Heart left ventricle (tissue), 16 donors: ENCODE results near the gene EEF2K. TPM values are rescaled to one million over a fixed set of nuclear protein-coding genes. Genes with fewer than 3 reads are reported as not detected.

ENCODE experiments used
- ATAC-seq, 4 donors: fragments of 200-7000 bp; cut with Tn5 transposase; one replicate each; pipeline ENCODE4 v1.9.1; 2020 to 2022; ENCODE audit warnings: moderate library complexity in 4 of 4, mild to moderate bottlenecking in 3 of 4, moderate number of reproducible peaks in 1 of 4
- DNase-seq, 5 donors: peaks; one replicate each; pipeline ENCODE4 v3.0.0-alpha.2; 2020
- H3K27ac ChIP-seq, 12 donors: fragments of 200-600 bp; sonication (generic) in 4 of 12; one replicate each; pipeline versions ENCODE4 v1.5.0 to v1.8.0; 2016 to 2022; ENCODE audit warnings: mild to moderate bottlenecking in 2 of 12
- H3K27me3 ChIP-seq, 9 donors: fragments of 200-600 bp; sonication (generic) in 2 of 9; one replicate each; pipeline versions ENCODE4 v1.5.1 to v1.8.0; 2016 to 2022; ENCODE audit warnings: mild to moderate bottlenecking in 3 of 9
- H3K36me3 ChIP-seq, 9 donors: fragments of 200-600 bp; sonication (generic) in 2 of 9; one replicate each; pipeline versions ENCODE4 v1.5.0 to v1.8.0; 2018 to 2022; ENCODE audit warnings: mild to moderate bottlenecking in 2 of 9
- H3K4me1 ChIP-seq, 12 donors: fragments of 200-600 bp; sonication (generic) in 4 of 12; one replicate each; pipeline versions ENCODE4 v1.5.0 to v1.8.0; 2016 to 2022; ENCODE audit warnings: mild to moderate bottlenecking in 3 of 12
- H3K4me3 ChIP-seq, 12 donors: fragments of 200-600 bp; sonication (generic) in 4 of 12; one replicate each; pipeline versions ENCODE4 v1.5.0 to v1.8.0; 2017 to 2022; ENCODE audit warnings: mild to moderate bottlenecking in 9 of 12, moderate library complexity in 4 of 12
- H3K9me3 ChIP-seq, 12 donors: fragments of 200-600 bp; sonication (generic) in 4 of 12; one replicate each; pipeline versions ENCODE4 v1.5.0 to v1.8.0; 2016 to 2022; ENCODE audit warnings: mild to moderate bottlenecking in 1 of 12
- CTCF ChIP-seq, 12 donors: fragments of 200-600 bp; sonication (generic) in 4 of 12; IDR thresholded peaks; one replicate each; pipeline versions ENCODE4 v1.5.0 to v1.8.0; 2018 to 2022; ENCODE audit warnings: antibody characterized with exemption in 12 of 12, mild to moderate bottlenecking in 5 of 12
- POLR2A ChIP-seq, 2 donors: fragments of 450-650 bp; IDR thresholded peaks; one replicate each; pipeline ENCODE4 v1.6.1; 2017; ENCODE audit warnings: antibody characterized with exemption in 2 of 2, mild to moderate bottlenecking in 2 of 2, moderate library complexity in 2 of 2
- WGBS, 4 donors: extraction: QIAGEN DNeasy Blood & Tissue Kit in 2 of 4; methylation state at CpG; one replicate each; pipeline versions ENCODE4 v1.1.5 to v1.1.7; 2013 to 2018; 5-methylcytosine and 5-hydroxymethylcytosine counted together
- intact Hi-C, 10 donors: fragments of 100-400 bp; cut with DNase I; formaldehyde crosslinking; loops; one replicate each; pipeline versions ENCODE4 v1.11.1 to v1.14.2; 2022
- polyA plus RNA-seq, 2 donors: library from polyadenylated mRNA; stranded (reverse); fragments of 200-250 nt; gene quantifications; one replicate each; pipeline ENCODE4 v1.2.3, GENCODE V29; 2013
- total RNA-seq, 9 donors: library from RNA; depleted of rRNA in 2 of 9; stranded (reverse); fragments of >200 nt in 2 of 9; fragmentation: NEBNext Ultra II Directional in 3 of 9; extraction: Animal tissue kit (Norgen Biotek cat#: 25700) in 3 of 9; gene quantifications; one replicate each; pipeline versions ENCODE4 v1.1.0 to v1.2.4, GENCODE V29; 2016 to 2023
- donor health status: ischemic (EF 13 %, LVEDD 7.1; RV severe dilation, severe dysfunction).
- donor health status: healthy with polysubstance abuse.
- donor health status: DM: no; HTN: yes; CAD: no.
- donor health status: DM: no; HTN: no; CAD: no.
- donor health status: ischemic (EF 25% LVEDD 6.9; RV normal size, moderate dysfunction).
- donor health status: ischemic (EF 25% LVEDD 5.7; RV mildly dilated, moderate dysfunction).
- donor health status: healthy.
- donor health status: DM: yes; HTN: yes; CAD: no.
- donor health status: ischemic (EF 35%, LVEDD 5.7; RV mildly dilated, moderate dysfunction).
- donor health status: nonischemic (EF 11% LVEDD 7.7; RV severe dilation, severe dysfunction).
- donor health status: DM: yes; HTN: yes; CAD: no.
- donor health status: PGD.
- donor health status: ischemic (EF 29% LVEDD 5.4; RV normal size, mild dysfunction).
- donor health status: nonischemic (EF 23%, LVEDD 6.1; RV moderate dilation, normal function).

Gene EEF2K
- total and polyA plus RNA-seq, 11 donors: 8.3 to 33.6 (median 24.6) TPM

GRCh38 chr16:22181426-22181825 is 24.7 kb upstream of the EEF2K start:
- H3K4me3 ChIP-seq: no peak overlapping the region
- TF ChIP-seq POLR2A (IDR thresholded peaks at IDR 0.05) (no peak), CTCF (IDR thresholded peaks at IDR 0.05) (no peak)
- H3K9me3 ChIP-seq: no peaks in the 10 kb centered on the region
- H3K4me1 ChIP-seq: no peaks in the 10 kb centered on the region
- H3K27ac ChIP-seq: no peak overlapping the region
- WGBS, 4 donors: 83 to 92% (median 91%) methylated on average over 11 of the region's 11 CpGs
- DNase-seq (peak in 1 of 5 donors; percentile 35), ATAC-seq (peak in 1 of 4 donors; percentile 14)
- no peaks in the 10 kb centered on the region for H3K36me3 ChIP-seq
- no peaks in the 10 kb centered on the region for H3K27me3 ChIP-seq
- intact Hi-C loops: loop anchor here in 3 of 10 donors (10.0 kb wide), 3 partner anchors 87 to 527 kb away; partner anchors contain the start of genes IGSF6 (in 1 of the 3) and VWA3A (in 1 of the 3)

GRCh38 chr16:22181843-22182242 is 24.2 kb upstream of the EEF2K start:
- Histone ChIP-seq H3K36me3 (no peaks in the 10 kb centered on the region), H3K27ac (no peak overlapping the region), H3K4me1 (no peaks in the 10 kb centered on the region), H3K9me3 (no peaks in the 10 kb centered on the region), H3K4me3 (no peak overlapping the region), H3K27me3 (no peaks in the 10 kb centered on the region)
- ATAC-seq (no peak), DNase-seq (peak in 1 of 5 donors; percentile 6)
- WGBS, 4 donors: 79 to 91% (median 85%) methylated on average over 7 of the region's 7 CpGs
- no peak for TF ChIP-seq CTCF (IDR thresholded peaks at IDR 0.05)
- no peak for TF ChIP-seq POLR2A (IDR thresholded peaks at IDR 0.05)
- intact Hi-C loops: loop anchor here in 3 of 10 donors (10.0 kb wide), 3 partner anchors 87 to 527 kb away; partner anchors contain the start of genes IGSF6 (in 1 of the 3) and VWA3A (in 1 of the 3)

- Histone ChIP-seq H3K36me3 (no peaks in the 10 kb centered on the region), H3K9me3 (no peaks in the 10 kb centered on the region), H3K27me3 (no peaks in the 10 kb centered on the region), H3K4me1 (peaks cover 0 to 4% (median 0%) of the 10 kb centered on the region in 12 donors), H3K27ac (no peak overlapping the region), H3K4me3 (no peak overlapping the region)
- 92 to 96% (median 95%) methylated on average over 4 to 5 of the region's 5 CpGs for WGBS, 4 donors
- no peak for TF ChIP-seq POLR2A (IDR thresholded peaks at IDR 0.05)
- TF ChIP-seq CTCF (IDR thresholded peaks at IDR 0.05): no peak
- ATAC-seq (no peak), DNase-seq (peak in 1 of 5 donors; percentile 4)
- intact Hi-C loops: loop anchor here in 3 of 10 donors (10.0 kb wide), 3 partner anchors 89 to 529 kb away; partner anchors contain the start of genes IGSF6 (in 1 of the 3) and VWA3A (in 1 of the 3)
Observed at GRCh38 chr16:22183335-22183734, 22.7 kb upstream of the EEF2K start.

GRCh38 chr16:22183901-22184614 is 22.0 kb upstream of the EEF2K start:
- Histone ChIP-seq H3K27ac (no peak overlapping the region), H3K4me3 (no peak overlapping the region), H3K4me1 (peaks cover 0 to 11% (median 6%) of the 10 kb centered on the region in 12 donors), H3K9me3 (no peaks in the 10 kb centered on the region), H3K27me3 (no peaks in the 10 kb centered on the region), H3K36me3 (no peaks in the 10 kb centered on the region)
- ATAC-seq: no peak
- WGBS, 4 donors: 85 to 96% (median 87%) methylated on average over 9 to 11 of the region's 11 CpGs
- peak in 1 of 5 donors; percentile 45 for DNase-seq
- intact Hi-C loops: loop anchor here in 3 of 10 donors (10.0 kb wide), 3 partner anchors 89 to 529 kb away; partner anchors contain the start of genes IGSF6 (in 1 of the 3) and VWA3A (in 1 of the 3)
- TF ChIP-seq POLR2A (IDR thresholded peaks at IDR 0.05) (no peak), CTCF (IDR thresholded peaks at IDR 0.05) (no peak)
